GM19395 (cell line): ENCODE data around the gene HDAC9.

Experiments used
- ATAC-seq: cut with Tn5 transposase; IDR thresholded peaks from one replicate; pipeline ENCODE4 v1.9.1; 2021; ENCODE audit warnings: mild to moderate bottlenecking, moderate library complexity; ENCODE audit not compliant: unreplicated experiment

Gene HDAC9

GRCh38 chr7:18580950-18581349, 85.4 kb downstream of the HDAC9 start:
- ATAC-seq = no peak

GRCh38 chr7:18583305-18583704, 87.8 kb downstream of the HDAC9 start:
- no peak for ATAC-seq

GRCh38 chr7:18590241-18590640, 94.7 kb downstream of the HDAC9 start:
- no peak for ATAC-seq

GRCh38 chr7:18590744-18591340, 95.3 kb downstream of the HDAC9 start:
- ATAC-seq = no peak

GRCh38 chr7:18593602-18594279, 98.2 kb downstream of the HDAC9 start:
- no peak for ATAC-seq

GRCh38 chr7:18597754-18598153, 102.2 kb downstream of the HDAC9 start:
- ATAC-seq = no peak

GRCh38 chr7:18607025-18607424, 111.5 kb downstream of the HDAC9 start:
- ATAC-seq = no peak

GRCh38 chr7:18610331-18610948, 114.9 kb downstream of the HDAC9 start:
- ATAC-seq = no peak

GRCh38 chr7:18614841-18615240, 119.3 kb downstream of the HDAC9 start:
- no peak for ATAC-seq

- no peak for ATAC-seq
Measured at GRCh38 chr7:18619311-18619710, 123.8 kb downstream of the HDAC9 start.

- no peak for ATAC-seq
Measured at GRCh38 chr7:18623389-18623788, 127.8 kb downstream of the HDAC9 start.

GRCh38 chr7:18624459-18624858, 128.9 kb downstream of the HDAC9 start:
- no peak for ATAC-seq

- ATAC-seq = no peak
Measured at GRCh38 chr7:18626086-18626485, 130.5 kb downstream of the HDAC9 start.

- ATAC-seq = no peak
Measured at GRCh38 chr7:18626717-18627116, 131.2 kb downstream of the HDAC9 start.

GRCh38 chr7:18637516-18637915, 142.0 kb downstream of the HDAC9 start:
- ATAC-seq = no peak

GRCh38 chr7:18638594-18639452, 143.3 kb downstream of the HDAC9 start:
- no peak for ATAC-seq

- no peak for ATAC-seq
Measured at GRCh38 chr7:18639711-18640110, 144.2 kb downstream of the HDAC9 start.

- no peak for ATAC-seq
Measured at GRCh38 chr7:18644981-18645380, 149.4 kb downstream of the HDAC9 start.

GRCh38 chr7:18647582-18647981, 152.0 kb downstream of the HDAC9 start:
- ATAC-seq = no peak

- ATAC-seq = no peak
Measured at GRCh38 chr7:18648849-18649758, 153.6 kb downstream of the HDAC9 start.
